ENCODE results near the gene ZNF624.

The ZNF624 gene

GRCh38 chr17:16593356-16594102 lies 60.1 kb downstream of the ZNF624 start:
- no peak for DNase-seq (ENCODE audit: low read depth)

GRCh38 chr17:16589097-16589969 lies 64.3 kb downstream of the ZNF624 start:
- peak; percentile 43 for DNase-seq (ENCODE audit: low read depth)

GRCh38 chr17:16585796-16586195 lies 67.9 kb downstream of the ZNF624 start:
- DNase-seq (ENCODE audit: low read depth), result no peak

- DNase-seq (ENCODE audit: low read depth), result no peak
These were observed 69.2 kb downstream of the ZNF624 start for GRCh38 chr17:16584273-16584995.

GRCh38 chr17:16583781-16584180 lies 69.9 kb downstream of the ZNF624 start:
- no peak for DNase-seq (ENCODE audit: low read depth)

GRCh38 chr17:16573466-16573865 lies 80.2 kb downstream of the ZNF624 start:
- no peak for DNase-seq (ENCODE audit: low read depth)
